OCI-LY7 (cell line): ENCODE measurements around the gene CTNNA3. TPM values are rescaled to one million over a fixed set of nuclear protein-coding genes. Genes with fewer than 3 reads are reported as not detected.

Experiments used
- BruUV-seq: library from RNA; stranded (reverse); fragments of 400-500 nt; replicated peaks from 2 replicates; lab custom pipeline; 2021; lab: Mats Ljungman, UMichigan
- CTCF ChIA-PET: fragments of 300-600 bp; sonication (Branson Sonifier 250); formaldehyde crosslinking; loops from one replicate; lab custom pipeline; 2022; ENCODE audit warnings: antibody characterized with exemption; ENCODE audit not compliant: unreplicated experiment; lab: Charles Lee
- POLR2A ChIA-PET: fragments of 300-600 bp; sonication (Branson Sonifier 250); formaldehyde crosslinking; loops from one replicate; lab custom pipeline; 2022; ENCODE audit warnings: antibody characterized with exemption; lab: Charles Lee
- DNase-seq: peaks from one replicate; pipeline ENCODE4 v3.0.0-alpha.2; 2015; ENCODE audit warnings: low spot score
- H2AFZ ChIP-seq: fragments of 200-600 bp; sonication (generic), shearing (Covaris generic); 2 replicates; pipeline ENCODE4 v1.6.1; 2014; ENCODE audit warnings: mild to moderate bottlenecking, antibody characterized with exemption, low read length, moderate library complexity
- H3K27ac ChIP-seq: fragments of 200-600 bp; sonication (generic); 2 replicates; pipeline ENCODE4 v1.5.1; 2014; ENCODE audit warnings: mixed run types, low read depth, mild to moderate bottlenecking, moderate library complexity, low read length, inconsistent platforms; ENCODE audit not compliant: poor library complexity, severe bottlenecking
- H3K36me3 ChIP-seq: fragments of 200-600 bp; sonication (generic); 2 replicates; pipeline ENCODE4 v1.6.1; 2014; ENCODE audit warnings: mild to moderate bottlenecking, antibody characterized with exemption, low read length, moderate library complexity, mixed read lengths; ENCODE audit not compliant: insufficient read depth
- H3K4me1 ChIP-seq: fragments of 200-600 bp; sonication (generic); 2 replicates; pipeline ENCODE4 v1.5.1; 2014; ENCODE audit warnings: mild to moderate bottlenecking, low read length; ENCODE audit not compliant: insufficient read depth, poor library complexity, severe bottlenecking
- H3K4me2 ChIP-seq: fragments of 200-600 bp; sonication (generic); 2 replicates; pipeline ENCODE4 v1.6.1; 2014; ENCODE audit warnings: mild to moderate bottlenecking, low read length
- H3K4me3 ChIP-seq: fragments of 200-600 bp; sonication (generic); 2 replicates; pipeline ENCODE4 v1.5.1; 2014; ENCODE audit warnings: mild to moderate bottlenecking, low read depth, low read length; ENCODE audit not compliant: poor library complexity, severe bottlenecking
- H3K79me2 ChIP-seq: fragments of 200-600 bp; sonication (generic); 2 replicates; pipeline ENCODE4 v1.6.1; 2016; ENCODE audit warnings: low read depth, mild to moderate bottlenecking, low read length, moderate library complexity, mixed read lengths; ENCODE audit not compliant: insufficient read depth
- H3K9me2 ChIP-seq: fragments of 200-600 bp; sonication (generic); 2 replicates; pipeline ENCODE4 v1.6.1; 2016; ENCODE audit warnings: mild to moderate bottlenecking, low read length, mixed read lengths; ENCODE audit not compliant: insufficient read depth
- H3K9me3 ChIP-seq: fragments of 200-600 bp; sonication (generic); 2 replicates; pipeline ENCODE4 v1.6.1; 2014; ENCODE audit warnings: mild to moderate bottlenecking, mixed run types, low read length, mixed read lengths
- H4K20me1 ChIP-seq: fragments of 200-600 bp; sonication (generic); 2 replicates; pipeline ENCODE4 v1.6.1; 2014; ENCODE audit warnings: mild to moderate bottlenecking, antibody characterized with exemption, low read length, moderate library complexity, mixed read lengths; ENCODE audit not compliant: insufficient read depth
- EZH2phosphoT487 ChIP-seq: fragments of 200-600 bp; sonication (generic); IDR thresholded peaks from 2 replicates; pipeline ENCODE4 v1.6.1; 2018; ENCODE audit warnings: low read depth, borderline replicate concordance, mild to moderate bottlenecking, mixed run types, antibody characterized with exemption, low read length, moderate library complexity, mixed read lengths
- intact Hi-C: fragments of 100-400 bp; cut with micrococcal nuclease; formaldehyde crosslinking; loops from one replicate; pipeline ENCODE4 v1.10.0; 2022; ENCODE audit not compliant: unreplicated experiment
- total RNA-seq, 2 experiments: library from RNA; depleted of rRNA in 1 of 2; stranded (reverse); fragments of >200 nt in 1 of 2; shearing (Covaris generic) in 1 of 2; gene quantifications; 2 replicates each; pipeline ENCODE4 v1.2.3, GENCODE V29; 2014 to 2022
- TF ChIP-seq, protein P1 (sequence below): fragments of 200-600 bp; sonication (generic); conservative IDR thresholded peaks from 2 replicates; pipeline ENCODE4 v1.5.1; 2014; ENCODE audit warnings: mild to moderate bottlenecking, antibody characterized with exemption, low read length, moderate library complexity, mixed read lengths

CTNNA3 gene
- total RNA-seq, 2 experiments from 2014 or later = not detected

DNA sequence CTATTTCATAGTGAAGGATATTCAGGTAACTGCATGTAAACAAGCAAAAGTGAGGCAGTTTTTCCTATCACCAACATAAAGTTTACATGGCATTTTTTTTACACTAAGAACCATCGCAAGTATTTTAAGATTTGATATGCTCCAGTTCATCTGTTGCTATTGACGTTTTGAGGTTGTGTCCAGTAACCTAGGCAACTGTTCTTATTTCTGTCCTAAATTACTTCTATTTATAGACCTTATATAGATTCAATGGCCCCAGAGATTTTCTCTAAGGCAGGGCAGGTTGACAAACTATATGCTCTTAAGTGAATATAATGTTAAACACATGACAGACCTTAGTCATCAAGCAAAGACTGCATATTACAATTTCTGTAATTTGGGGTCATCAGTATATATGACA lies 1600.4 kb downstream of the CTNNA3 start:
- Histone ChIP-seq H4K20me1 (no peaks in the 10 kb centered on the region), H3K27ac (no peak overlapping the region), H3K9me2 (no peaks in the 10 kb centered on the region), H3K4me1 (no peaks in the 10 kb centered on the region), H2AFZ (no peak overlapping the region), H3K79me2 (no peaks in the 10 kb centered on the region), H3K4me3 (no peak overlapping the region), H3K4me2 (no peak overlapping the region), H3K9me3 (no peaks in the 10 kb centered on the region), H3K36me3 (no peaks in the 10 kb centered on the region)
- ChIA-PET POLR2A (no interaction called here), CTCF (no interaction called here)
- BruUV-seq = no TSS peak
- intact Hi-C loops = no loop called here
- no peak for DNase-seq
- no peak for TF ChIP-seq EZH2phosphoT487
- TF ChIP-seq, protein P1, sequence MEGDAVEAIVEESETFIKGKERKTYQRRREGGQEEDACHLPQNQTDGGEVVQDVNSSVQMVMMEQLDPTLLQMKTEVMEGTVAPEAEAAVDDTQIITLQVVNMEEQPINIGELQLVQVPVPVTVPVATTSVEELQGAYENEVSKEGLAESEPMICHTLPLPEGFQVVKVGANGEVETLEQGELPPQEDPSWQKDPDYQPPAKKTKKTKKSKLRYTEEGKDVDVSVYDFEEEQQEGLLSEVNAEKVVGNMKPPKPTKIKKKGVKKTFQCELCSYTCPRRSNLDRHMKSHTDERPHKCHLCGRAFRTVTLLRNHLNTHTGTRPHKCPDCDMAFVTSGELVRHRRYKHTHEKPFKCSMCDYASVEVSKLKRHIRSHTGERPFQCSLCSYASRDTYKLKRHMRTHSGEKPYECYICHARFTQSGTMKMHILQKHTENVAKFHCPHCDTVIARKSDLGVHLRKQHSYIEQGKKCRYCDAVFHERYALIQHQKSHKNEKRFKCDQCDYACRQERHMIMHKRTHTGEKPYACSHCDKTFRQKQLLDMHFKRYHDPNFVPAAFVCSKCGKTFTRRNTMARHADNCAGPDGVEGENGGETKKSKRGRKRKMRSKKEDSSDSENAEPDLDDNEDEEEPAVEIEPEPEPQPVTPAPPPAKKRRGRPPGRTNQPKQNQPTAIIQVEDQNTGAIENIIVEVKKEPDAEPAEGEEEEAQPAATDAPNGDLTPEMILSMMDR = no peak

DNA sequence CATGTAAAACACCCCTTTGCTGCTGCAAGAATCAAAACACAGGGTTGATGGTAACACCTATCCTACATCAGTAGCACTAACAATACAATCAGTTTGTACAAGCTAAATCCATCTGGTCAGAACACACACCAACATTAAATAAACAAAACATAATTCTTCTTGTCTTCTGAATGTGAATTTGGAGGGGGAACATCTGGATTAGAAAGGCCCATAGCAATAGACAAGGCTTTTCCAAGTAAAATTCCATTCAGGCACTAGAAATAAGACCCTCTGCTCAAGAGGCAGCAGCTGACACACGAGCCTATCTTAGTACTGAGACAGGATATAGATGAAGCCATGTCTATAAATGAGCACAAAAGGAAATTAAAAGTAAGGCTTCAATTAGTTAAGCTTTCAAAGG lies 1610.1 kb downstream of the CTNNA3 start:
- ChIA-PET CTCF (no interaction called here), POLR2A (interaction anchor here (0.5 kb wide), 1 partner anchor 51 kb away, joined by 3 read pairs; no protein-coding TSS in a partner anchor)
- no peak overlapping the region for H3K4me2 ChIP-seq
- intact Hi-C loops = no loop called here
- TF ChIP-seq, protein P1 = no peak
- no peak for TF ChIP-seq EZH2phosphoT487
- H3K27ac ChIP-seq = no peak overlapping the region
- H3K4me1 ChIP-seq = no peaks in the 10 kb centered on the region
- no peak overlapping the region for H2AFZ ChIP-seq
- no TSS peak for BruUV-seq
- no peaks in the 10 kb centered on the region for H3K79me2 ChIP-seq
- no peaks in the 10 kb centered on the region for H4K20me1 ChIP-seq
- H3K9me3 ChIP-seq = no peaks in the 10 kb centered on the region
- DNase-seq = no peak
- H3K9me2 ChIP-seq = no peaks in the 10 kb centered on the region
- no peak overlapping the region for H3K4me3 ChIP-seq
- no peaks in the 10 kb centered on the region for H3K36me3 ChIP-seq

DNA sequence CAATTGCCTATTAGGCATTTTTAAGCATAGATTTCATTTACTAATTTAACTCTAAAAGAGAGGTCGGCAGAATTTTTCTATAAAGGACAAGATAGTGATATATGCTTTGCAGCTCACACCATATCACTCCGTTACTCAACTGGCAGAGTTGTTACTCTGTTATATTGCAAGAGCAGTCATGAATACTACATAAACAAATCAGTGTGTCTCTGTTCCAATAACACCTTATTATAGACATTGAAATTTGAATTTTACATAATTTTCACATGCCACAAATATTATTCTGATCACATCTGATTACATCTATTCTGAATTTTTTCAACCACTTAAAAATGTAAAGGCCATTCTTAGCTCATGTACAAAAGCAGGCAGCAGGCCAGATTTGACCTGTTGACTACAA lies 1624.1 kb downstream of the CTNNA3 start:
- H3K9me3 ChIP-seq = no peaks in the 10 kb centered on the region
- H3K79me2 ChIP-seq = no peaks in the 10 kb centered on the region
- H3K4me3 ChIP-seq = no peak overlapping the region
- DNase-seq = no peak
- H4K20me1 ChIP-seq = no peaks in the 10 kb centered on the region
- TF ChIP-seq EZH2phosphoT487 = no peak
- TF ChIP-seq, protein P1 = no peak
- no peaks in the 10 kb centered on the region for H3K36me3 ChIP-seq
- no peak overlapping the region for H2AFZ ChIP-seq
- POLR2A ChIA-PET = no interaction called here
- no peak overlapping the region for H3K4me2 ChIP-seq
- CTCF ChIA-PET = no interaction called here
- no peaks in the 10 kb centered on the region for H3K4me1 ChIP-seq
- intact Hi-C loops = no loop called here
- no peak overlapping the region for H3K27ac ChIP-seq
- H3K9me2 ChIP-seq = no peaks in the 10 kb centered on the region
- no TSS peak for BruUV-seq
